HepG2 (cell line): ENCODE results near the gene SMAP2. TPM values are rescaled to one million over a fixed set of nuclear protein-coding genes. Genes with fewer than 3 reads are reported as not detected.
A peak's percentile ranks its signal among the peaks of the same experiment; 100 is the strongest.

ENCODE experiments used
- AKAP8 ChIP-seq: sonication (generic); formaldehyde crosslinking; IDR thresholded peaks from 2 replicates; pipeline ENCODE4 v1.5.1; 2020; ENCODE audit warnings: mild to moderate bottlenecking, missing genetic modification reagents
- ATF5 ChIP-seq: sonication (generic); formaldehyde crosslinking; IDR thresholded peaks from 2 replicates; pipeline ENCODE4 v1.4.0; 2020; ENCODE audit warnings: mild to moderate bottlenecking, low read depth, missing genetic modification reagents
- CEBPB ChIP-seq: IDR thresholded peaks from 2 replicates; pipeline ENCODE4 v1.6.1; 2011; ENCODE audit warnings: low read depth, low read length, improper control_type of control experiment, borderline replicate concordance
- HES4 ChIP-seq: sonication (generic); formaldehyde crosslinking; IDR thresholded peaks from 2 replicates; pipeline ENCODE4 v1.9.0; 2021; ENCODE audit warnings: mild to moderate bottlenecking, missing genetic modification reagents, borderline replicate concordance
- MATR3 ChIP-seq: sonication (generic); formaldehyde crosslinking; IDR thresholded peaks from 2 replicates; pipeline ENCODE4 v1.4.0; 2020; ENCODE audit warnings: missing genetic modification reagents
- MEIS1 ChIP-seq: sonication (generic); formaldehyde crosslinking; IDR thresholded peaks from 2 replicates; pipeline ENCODE4 v1.9.0; 2021; ENCODE audit warnings: mild to moderate bottlenecking, missing genetic modification reagents, moderate library complexity, borderline replicate concordance
- RBM39 ChIP-seq: fragments of 200-400 bp; formaldehyde crosslinking; IDR thresholded peaks from one replicate; pipeline ENCODE4 v1.6.1; 2018; ENCODE audit warnings: antibody characterized with exemption, mild to moderate bottlenecking, low read depth, low read length; ENCODE audit not compliant: poor library complexity, severe bottlenecking
- RXRA ChIP-seq: sonication (generic); formaldehyde crosslinking; IDR thresholded peaks from 2 replicates; pipeline ENCODE4 v1.5.1; 2020; ENCODE audit warnings: missing genetic modification reagents
- TARDBP ChIP-seq: sonication (generic); formaldehyde crosslinking; IDR thresholded peaks from 2 replicates; pipeline ENCODE4 v1.8.0; 2022; ENCODE audit warnings: mild to moderate bottlenecking, missing genetic modification reagents
- ZFP91 ChIP-seq: sonication (generic); formaldehyde crosslinking; IDR thresholded peaks from 2 replicates; pipeline ENCODE4 v1.9.0; 2022; ENCODE audit warnings: missing genetic modification reagents, mild to moderate bottlenecking, borderline replicate concordance
- ZFX ChIP-seq: sonication (generic); formaldehyde crosslinking; IDR thresholded peaks from 2 replicates; pipeline ENCODE4 v1.4.0; 2020; ENCODE audit warnings: mild to moderate bottlenecking, low read depth, missing genetic modification reagents, moderate library complexity
- ZNF138 ChIP-seq: sonication (generic); formaldehyde crosslinking; IDR thresholded peaks from 2 replicates; pipeline ENCODE4 v1.5.0; 2020; ENCODE audit warnings: mild to moderate bottlenecking, low read depth, missing genetic modification reagents
- ZNF362 ChIP-seq: sonication (generic); formaldehyde crosslinking; IDR thresholded peaks from 2 replicates; pipeline ENCODE4 v1.4.0; 2020; ENCODE audit warnings: missing genetic modification reagents, mild to moderate bottlenecking, borderline replicate concordance
- ZZZ3 ChIP-seq: sonication (generic); formaldehyde crosslinking; IDR thresholded peaks from 2 replicates; pipeline ENCODE4 v1.4.0; 2020; ENCODE audit warnings: missing genetic modification reagents, mild to moderate bottlenecking, borderline replicate concordance
- polyA plus RNA-seq, 8 experiments: library from polyadenylated mRNA; depleted of rRNA in 3 of 8; stranded (reverse) in 7 of 8; unstranded in 1 of 8; fragments of >200 nt; fragmentation: Illumina TruSeq in 4 of 8; extraction: Trizol in 4 of 8; gene quantifications; 2 replicates each; pipeline versions ENCODE4 v1.2.1 to v1.2.3, GENCODE V29; 2011 to 2016; ENCODE audit warnings: low read depth in 4 of 8, missing spikeins in 1 of 8, mixed read lengths in 1 of 8; ENCODE audit not compliant: insufficient read depth in 1 of 8
- total RNA-seq, 5 experiments: library from RNA; depleted of rRNA; stranded (reverse); fragments of >200 nt; fragmentation: Illumina TruSeq; extraction: Trizol; gene quantifications; 2 replicates each; pipeline ENCODE4 v1.2.3, GENCODE V29; 2016; ENCODE audit warnings: low read depth in 1 of 5
- TF ChIP-seq, protein P1 (sequence below): sonication (generic); formaldehyde crosslinking; IDR thresholded peaks from 2 replicates; pipeline ENCODE4 v1.8.0; 2022; ENCODE audit warnings: mild to moderate bottlenecking, missing genetic modification reagents, borderline replicate concordance
- TF ChIP-seq, protein P2 (sequence below): sonication (generic); formaldehyde crosslinking; IDR thresholded peaks from 2 replicates; pipeline ENCODE4 v1.9.0; 2021; ENCODE audit warnings: mild to moderate bottlenecking, missing genetic modification reagents

Gene SMAP2
- total and polyA plus RNA-seq, 2 of the 13 experiments (the other 11 are each of a cell fraction or from before 2014, with no cell fraction given), result 19.0 to 22.3 TPM

- TF ChIP-seq ZFP91 (CRISPR knock-in tag), result peak; percentile 86
- TF ChIP-seq MATR3, result no peak
- 0 out of 2 replicates have a peak, but pooled peaks have one; percentile 58 for TF ChIP-seq ZZZ3 (CRISPR knock-in tag)
- TF ChIP-seq HES4 (CRISPR knock-in tag), result no peak
- TF ChIP-seq ZNF138 (CRISPR knock-in tag), result no peak
- TF ChIP-seq ATF5 (CRISPR knock-in tag), result no peak; the same call in 1 of the 2 replicates
- TF ChIP-seq, protein P1, sequence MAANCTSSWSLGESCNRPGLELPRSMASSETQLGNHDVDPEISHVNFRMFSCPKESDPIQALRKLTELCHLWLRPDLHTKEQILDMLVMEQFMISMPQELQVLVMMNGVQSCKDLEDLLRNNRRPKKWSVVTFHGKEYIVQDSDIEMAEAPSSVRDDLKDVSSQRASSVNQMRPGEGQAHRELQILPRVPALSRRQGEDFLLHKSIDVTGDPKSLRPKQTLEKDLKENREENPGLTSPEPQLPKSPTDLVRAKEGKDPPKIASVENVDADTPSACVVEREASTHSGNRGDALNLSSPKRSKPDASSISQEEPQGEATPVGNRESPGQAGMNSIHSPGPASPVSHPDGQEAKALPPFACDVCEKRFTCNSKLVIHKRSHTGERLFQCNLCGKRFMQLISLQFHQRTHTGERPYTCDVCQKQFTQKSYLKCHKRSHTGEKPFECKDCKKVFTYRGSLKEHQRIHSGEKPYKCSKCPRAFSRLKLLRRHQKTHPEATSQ (CRISPR knock-in tag), result no peak
- peak; percentile 43; the same call in 1 of the 2 replicates for TF ChIP-seq TARDBP (CRISPR knock-in tag)
- no peak for TF ChIP-seq ZNF362 (CRISPR knock-in tag)
- peak; percentile 77 for TF ChIP-seq ZFX
- no peak for TF ChIP-seq CEBPB
- TF ChIP-seq RXRA, result peak; percentile 21; the same call in 1 of the 2 replicates
- TF ChIP-seq MEIS1, result no peak
- peak; percentile 87 for TF ChIP-seq RBM39
- 0 out of 2 replicates have a peak, but pooled peaks have one; percentile 52 for TF ChIP-seq AKAP8 (CRISPR knock-in tag)
- TF ChIP-seq, protein P2, sequence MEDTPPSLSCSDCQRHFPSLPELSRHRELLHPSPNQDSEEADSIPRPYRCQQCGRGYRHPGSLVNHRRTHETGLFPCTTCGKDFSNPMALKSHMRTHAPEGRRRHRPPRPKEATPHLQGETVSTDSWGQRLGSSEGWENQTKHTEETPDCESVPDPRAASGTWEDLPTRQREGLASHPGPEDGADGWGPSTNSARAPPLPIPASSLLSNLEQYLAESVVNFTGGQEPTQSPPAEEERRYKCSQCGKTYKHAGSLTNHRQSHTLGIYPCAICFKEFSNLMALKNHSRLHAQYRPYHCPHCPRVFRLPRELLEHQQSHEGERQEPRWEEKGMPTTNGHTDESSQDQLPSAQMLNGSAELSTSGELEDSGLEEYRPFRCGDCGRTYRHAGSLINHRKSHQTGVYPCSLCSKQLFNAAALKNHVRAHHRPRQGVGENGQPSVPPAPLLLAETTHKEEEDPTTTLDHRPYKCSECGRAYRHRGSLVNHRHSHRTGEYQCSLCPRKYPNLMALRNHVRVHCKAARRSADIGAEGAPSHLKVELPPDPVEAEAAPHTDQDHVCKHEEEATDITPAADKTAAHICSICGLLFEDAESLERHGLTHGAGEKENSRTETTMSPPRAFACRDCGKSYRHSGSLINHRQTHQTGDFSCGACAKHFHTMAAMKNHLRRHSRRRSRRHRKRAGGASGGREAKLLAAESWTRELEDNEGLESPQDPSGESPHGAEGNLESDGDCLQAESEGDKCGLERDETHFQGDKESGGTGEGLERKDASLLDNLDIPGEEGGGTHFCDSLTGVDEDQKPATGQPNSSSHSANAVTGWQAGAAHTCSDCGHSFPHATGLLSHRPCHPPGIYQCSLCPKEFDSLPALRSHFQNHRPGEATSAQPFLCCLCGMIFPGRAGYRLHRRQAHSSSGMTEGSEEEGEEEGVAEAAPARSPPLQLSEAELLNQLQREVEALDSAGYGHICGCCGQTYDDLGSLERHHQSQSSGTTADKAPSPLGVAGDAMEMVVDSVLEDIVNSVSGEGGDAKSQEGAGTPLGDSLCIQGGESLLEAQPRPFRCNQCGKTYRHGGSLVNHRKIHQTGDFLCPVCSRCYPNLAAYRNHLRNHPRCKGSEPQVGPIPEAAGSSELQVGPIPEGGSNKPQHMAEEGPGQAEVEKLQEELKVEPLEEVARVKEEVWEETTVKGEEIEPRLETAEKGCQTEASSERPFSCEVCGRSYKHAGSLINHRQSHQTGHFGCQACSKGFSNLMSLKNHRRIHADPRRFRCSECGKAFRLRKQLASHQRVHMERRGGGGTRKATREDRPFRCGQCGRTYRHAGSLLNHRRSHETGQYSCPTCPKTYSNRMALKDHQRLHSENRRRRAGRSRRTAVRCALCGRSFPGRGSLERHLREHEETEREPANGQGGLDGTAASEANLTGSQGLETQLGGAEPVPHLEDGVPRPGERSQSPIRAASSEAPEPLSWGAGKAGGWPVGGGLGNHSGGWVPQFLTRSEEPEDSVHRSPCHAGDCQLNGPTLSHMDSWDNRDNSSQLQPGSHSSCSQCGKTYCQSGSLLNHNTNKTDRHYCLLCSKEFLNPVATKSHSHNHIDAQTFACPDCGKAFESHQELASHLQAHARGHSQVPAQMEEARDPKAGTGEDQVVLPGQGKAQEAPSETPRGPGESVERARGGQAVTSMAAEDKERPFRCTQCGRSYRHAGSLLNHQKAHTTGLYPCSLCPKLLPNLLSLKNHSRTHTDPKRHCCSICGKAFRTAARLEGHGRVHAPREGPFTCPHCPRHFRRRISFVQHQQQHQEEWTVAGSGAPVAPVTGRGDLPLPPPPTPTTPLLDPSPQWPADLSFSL, result no peak
Observed at GRCh38 chr1:40449684-40450494, 76.4 kb downstream of the SMAP2 start, which contains the start of gene ZFP69B (continued).
